BJ (cell line): ENCODE data around the gene CATSPER4. TPM values are rescaled to one million over a fixed set of nuclear protein-coding genes. Genes with fewer than 3 reads are reported as not detected.

Experiments used
- CTCF ChIA-PET: fragments of 350-600 bp; formaldehyde crosslinking; extraction: SDS; loops from one replicate; lab custom pipeline; 2021; ENCODE audit warnings: antibody characterized with exemption, inconsistent platforms; lab: Yijun Ruan, JAX
- POLR2A ChIA-PET: fragments of 300-600 bp; sonication (Branson Sonifier 250); formaldehyde crosslinking; extraction: SDS; loops from one replicate; lab custom pipeline; 2021; ENCODE audit warnings: antibody characterized with exemption; lab: Charles Lee
- DNase-seq: peaks from one replicate; pipeline ENCODE4 v3.0.0-alpha.2; 2011; ENCODE audit warnings: low read depth
- H3K27me3 ChIP-seq: 2 replicates; pipeline ENCODE4 v1.6.0; 2011; ENCODE audit warnings: low read length; ENCODE audit not compliant: control insufficient read depth, insufficient read depth
- H3K36me3 ChIP-seq: 2 replicates; pipeline ENCODE4 v1.5.1; 2011; ENCODE audit warnings: low read length; ENCODE audit not compliant: control insufficient read depth, insufficient read depth
- H3K4me3 ChIP-seq: 2 replicates; pipeline ENCODE4 v1.5.1; 2011; ENCODE audit warnings: low read depth, mild to moderate bottlenecking, control low read depth, low read length
- polyA plus RNA-seq: library from polyadenylated mRNA; depleted of rRNA; stranded (reverse); fragments of >200 nt; gene quantifications from 2 replicates; pipeline ENCODE4 v1.2.3, GENCODE V29; 2011
- TF ChIP-seq, protein P1 (sequence below): IDR thresholded peaks from 2 replicates; pipeline ENCODE4 v1.5.1; 2011; ENCODE audit warnings: low read depth, mild to moderate bottlenecking, control low read depth, inconsistent platforms, low read length, moderate library complexity; ENCODE audit not compliant: insufficient read depth

The CATSPER4 gene
- polyA plus RNA-seq, 1 experiment = not detected

DNA sequence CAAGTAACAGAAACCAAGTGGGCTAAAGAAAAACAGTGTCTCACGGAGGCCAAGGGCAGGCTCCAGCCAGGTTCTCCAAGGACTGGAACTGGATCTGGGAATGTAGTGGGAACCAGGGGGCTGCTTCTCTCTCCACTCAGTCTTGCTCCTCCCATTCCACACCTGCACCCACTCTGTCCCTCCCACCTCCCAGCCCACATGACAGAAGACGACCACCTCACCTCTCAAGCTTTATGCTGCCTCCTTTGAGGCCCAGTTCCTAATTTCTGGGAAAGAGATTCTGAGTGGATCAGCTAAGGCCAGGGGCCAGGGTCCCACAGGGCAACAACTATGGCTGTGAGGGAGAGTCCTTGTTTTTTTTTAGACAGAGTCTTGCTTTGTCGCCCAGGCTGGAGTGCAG lies 24.8 kb downstream of the CATSPER4 start:
- H3K27me3 ChIP-seq = peaks cover 7% of the 10 kb centered on the region
- TF ChIP-seq, protein P1, sequence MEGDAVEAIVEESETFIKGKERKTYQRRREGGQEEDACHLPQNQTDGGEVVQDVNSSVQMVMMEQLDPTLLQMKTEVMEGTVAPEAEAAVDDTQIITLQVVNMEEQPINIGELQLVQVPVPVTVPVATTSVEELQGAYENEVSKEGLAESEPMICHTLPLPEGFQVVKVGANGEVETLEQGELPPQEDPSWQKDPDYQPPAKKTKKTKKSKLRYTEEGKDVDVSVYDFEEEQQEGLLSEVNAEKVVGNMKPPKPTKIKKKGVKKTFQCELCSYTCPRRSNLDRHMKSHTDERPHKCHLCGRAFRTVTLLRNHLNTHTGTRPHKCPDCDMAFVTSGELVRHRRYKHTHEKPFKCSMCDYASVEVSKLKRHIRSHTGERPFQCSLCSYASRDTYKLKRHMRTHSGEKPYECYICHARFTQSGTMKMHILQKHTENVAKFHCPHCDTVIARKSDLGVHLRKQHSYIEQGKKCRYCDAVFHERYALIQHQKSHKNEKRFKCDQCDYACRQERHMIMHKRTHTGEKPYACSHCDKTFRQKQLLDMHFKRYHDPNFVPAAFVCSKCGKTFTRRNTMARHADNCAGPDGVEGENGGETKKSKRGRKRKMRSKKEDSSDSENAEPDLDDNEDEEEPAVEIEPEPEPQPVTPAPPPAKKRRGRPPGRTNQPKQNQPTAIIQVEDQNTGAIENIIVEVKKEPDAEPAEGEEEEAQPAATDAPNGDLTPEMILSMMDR = no peak
- ChIA-PET CTCF (interaction anchor here (1.9 kb wide), 1 partner anchor 10 kb away, joined by 5 read pairs; no protein-coding TSS in a partner anchor), POLR2A (no interaction called here)
- no peak for DNase-seq
- H3K4me3 ChIP-seq = no peak overlapping the region
- no peaks in the 10 kb centered on the region for H3K36me3 ChIP-seq

DNA sequence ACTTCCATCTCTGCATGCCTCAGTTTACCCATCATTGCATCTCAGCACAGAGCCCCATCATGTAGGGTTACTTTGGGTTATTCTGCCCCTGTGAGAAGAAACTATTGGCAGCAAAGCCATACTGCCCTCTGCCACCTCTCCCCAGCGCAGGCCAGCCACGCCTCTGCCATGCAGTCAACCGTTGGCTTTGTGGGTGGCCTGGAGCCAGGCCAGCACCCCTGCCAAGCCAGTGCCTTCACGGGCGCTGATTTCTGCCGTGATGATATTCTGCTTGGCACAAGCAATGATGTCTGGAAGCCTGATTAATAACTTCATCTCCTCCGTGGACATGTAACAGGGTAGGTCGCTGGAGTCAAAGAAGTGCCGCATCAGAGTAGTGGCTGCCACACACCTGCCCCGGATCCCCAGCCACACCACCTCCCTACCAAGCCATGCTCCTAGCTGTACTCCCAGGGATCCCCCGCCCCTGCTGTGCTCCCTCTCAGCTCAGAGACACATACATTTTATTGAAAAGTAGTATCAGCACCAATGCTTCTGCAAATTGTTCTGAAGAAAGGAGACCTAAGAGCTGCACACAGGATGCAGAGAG lies 28.6 kb downstream of the CATSPER4 start:
- CTCF ChIA-PET = no interaction called here
- TF ChIP-seq, protein P1 = no peak
- POLR2A ChIA-PET = no interaction called here
- Histone ChIP-seq H3K4me3 (no peak overlapping the region), H3K36me3 (no peaks in the 10 kb centered on the region), H3K27me3 (peaks cover 12% of the 10 kb centered on the region)
- no peak for DNase-seq

DNA sequence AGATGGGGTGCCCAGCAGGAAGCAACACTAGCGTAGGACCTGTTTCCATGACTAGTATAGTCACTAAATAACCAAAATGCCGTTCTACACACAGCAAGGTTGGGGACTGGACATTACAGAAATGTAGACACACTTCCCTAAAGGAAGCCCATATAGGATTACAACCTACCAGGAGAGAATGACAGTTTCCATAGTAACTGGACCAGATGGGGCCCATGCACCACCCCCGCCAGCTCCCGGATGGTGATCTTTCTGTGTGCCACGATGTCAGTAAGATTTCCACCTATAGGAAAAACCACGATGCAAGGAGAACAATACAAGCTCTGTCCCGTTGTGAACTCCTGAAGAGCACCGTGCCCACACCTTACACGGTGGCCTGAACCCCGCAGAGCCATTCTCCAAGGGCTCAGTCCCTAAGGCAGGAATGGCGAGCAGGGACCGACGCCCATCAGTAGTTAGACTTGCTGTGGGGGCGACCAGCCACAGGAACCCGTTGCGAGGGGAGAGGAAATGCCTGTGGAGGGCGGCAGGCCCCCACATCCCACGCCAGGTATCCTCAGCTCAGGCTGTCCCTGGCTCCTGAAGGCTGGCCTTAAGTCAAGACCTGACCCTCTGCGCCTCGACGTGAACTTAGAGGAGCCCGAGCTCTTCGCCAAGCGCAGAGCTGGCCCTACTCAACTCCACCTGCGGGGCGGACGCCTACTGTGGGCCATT lies 30.0 kb downstream of the CATSPER4 start:
- no peak for DNase-seq
- Histone ChIP-seq H3K4me3 (no peak overlapping the region), H3K36me3 (no peaks in the 10 kb centered on the region), H3K27me3 (peaks cover 16% of the 10 kb centered on the region)
- TF ChIP-seq, protein P1 = no peak
- POLR2A ChIA-PET = no interaction called here
- CTCF ChIA-PET = interaction anchor here (6.3 kb wide), 1 partner anchor 13 kb away, joined by 46 read pairs; the partner anchor contains the start of gene CEP85

DNA sequence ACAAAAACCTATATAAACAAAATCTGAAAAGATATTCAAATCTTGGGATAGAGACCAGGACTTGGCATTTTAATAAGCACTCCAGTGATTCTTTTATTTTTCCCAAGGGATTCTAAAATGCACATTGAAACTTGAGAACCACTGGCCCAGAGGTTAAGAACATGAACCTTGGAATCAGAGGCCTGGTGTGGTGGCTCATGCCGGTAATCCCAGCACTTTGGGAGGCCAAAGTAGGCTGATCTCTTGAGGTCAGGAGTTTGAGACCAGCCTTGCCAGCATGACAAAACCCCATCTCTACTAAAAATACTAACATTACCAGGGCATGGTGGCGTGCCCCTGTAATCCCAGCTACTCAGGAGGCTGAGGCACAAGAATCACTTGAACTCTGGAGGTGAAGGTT lies 30.7 kb downstream of the CATSPER4 start:
- Histone ChIP-seq H3K27me3 (peaks cover 17% of the 10 kb centered on the region), H3K36me3 (no peaks in the 10 kb centered on the region), H3K4me3 (no peak overlapping the region)
- TF ChIP-seq, protein P1 = no peak
- no peak for DNase-seq
- ChIA-PET POLR2A (no interaction called here), CTCF (interaction anchor here (0.7 to 6.3 kb wide), 2 partner anchors 9 to 13 kb away, joined by 3 to 46 read pairs; partner anchors contain the start of gene CEP85)

DNA sequence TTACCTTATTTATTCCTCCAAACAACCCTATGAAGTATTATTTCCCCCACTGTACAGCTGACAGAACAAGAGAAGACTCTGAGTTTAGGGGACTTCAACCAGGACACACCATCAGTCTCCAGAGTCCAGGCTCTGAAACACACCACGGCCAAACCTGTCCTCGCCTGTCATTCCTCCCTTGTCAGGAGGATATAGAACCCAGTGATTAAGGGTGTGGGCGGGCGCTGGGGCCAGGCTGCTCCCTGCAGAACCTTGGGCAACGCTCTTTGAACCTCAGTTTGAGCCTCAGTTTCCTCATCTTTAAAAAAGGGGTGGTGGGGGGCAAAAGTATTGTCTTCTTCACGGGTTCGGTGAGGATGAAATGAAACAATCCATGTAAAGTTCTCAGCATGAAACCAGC lies 34.2 kb downstream of the CATSPER4 start:
- H3K4me3 ChIP-seq = no peak overlapping the region
- POLR2A ChIA-PET = no interaction called here
- CTCF ChIA-PET = interaction anchor here (6.3 kb wide), 1 partner anchor 9 kb away, joined by 46 read pairs; the partner anchor contains the start of gene CEP85
- DNase-seq = no peak
- H3K36me3 ChIP-seq = no peaks in the 10 kb centered on the region
- TF ChIP-seq, protein P1 = no peak
- peaks cover 16% of the 10 kb centered on the region for H3K27me3 ChIP-seq
